Breast epithelium (tissue), 4 donors: Measurements from ENCODE around the gene TRIM37. TPM values are rescaled to one million over a fixed set of nuclear protein-coding genes. Genes with fewer than 3 reads are reported as not detected.
A peak's percentile ranks its signal among the peaks of the same experiment; 100 is the strongest.
"Not testable (repeated sequence)": the region's sequence is repeated elsewhere in the genome, so short reads cannot be mapped to it uniquely, and the experiment has no call there.

Experiments used
- DNase-seq, 2 donors: peaks; one replicate each; pipeline ENCODE4 v3.0.0-alpha.2; 2019; ENCODE audit warnings: low spot score in 2 of 2
- H3K27ac ChIP-seq, 2 donors: fragments of 200-600 bp; sonication (generic) in 1 of 2; one replicate each; pipeline ENCODE4 v1.5.1; 2016 to 2019; ENCODE audit warnings: mild to moderate bottlenecking in 1 of 2
- H3K27me3 ChIP-seq, 2 donors: fragments of 200-600 bp; sonication (generic) in 1 of 2; one replicate each; pipeline versions ENCODE4 v1.5.1 to v1.6.0; 2017 to 2019; ENCODE audit warnings: control low read depth in 1 of 2, mild to moderate bottlenecking in 1 of 2
- H3K36me3 ChIP-seq: fragments of 200-600 bp; one replicate; pipeline ENCODE4 v1.5.1; 2019
- H3K4me1 ChIP-seq, 2 donors: fragments of 200-600 bp; sonication (generic); one replicate each; pipeline ENCODE4 v1.5.1; 2016 to 2019; ENCODE audit warnings: control low read depth in 1 of 2
- H3K4me3 ChIP-seq, 3 donors: fragments of 200-600 bp; sonication (generic); 1 replicate in 2 of 3; 2 replicates in 1 of 3; pipeline ENCODE4 v1.5.1; 2016 to 2019; ENCODE audit warnings: mild to moderate bottlenecking in 3 of 3, moderate library complexity in 2 of 3
- H3K9me3 ChIP-seq, 2 donors: fragments of 200-600 bp; sonication (generic) in 1 of 2; one replicate each; pipeline ENCODE4 v1.5.1; 2016 to 2019; ENCODE audit warnings: control low read depth in 1 of 2
- POLR2A ChIP-seq: fragments of 450-650 bp; IDR thresholded peaks from one replicate; pipeline ENCODE4 v1.6.1; 2016; ENCODE audit warnings: antibody characterized with exemption, mild to moderate bottlenecking, moderate library complexity
- POLR2AphosphoS5 ChIP-seq, 3 donors: sonication (generic); formaldehyde crosslinking; IDR thresholded peaks; one replicate each; pipeline ENCODE4 v1.6.1; 2017; ENCODE audit warnings: antibody characterized with exemption in 3 of 3
- intact Hi-C: fragments of 100-400 bp; cut with DNase I; formaldehyde crosslinking; loops from one replicate; pipeline ENCODE4 v1.15.1; 2023; ENCODE audit warnings: low total_unique reads
- total RNA-seq, 3 donors: library from RNA; depleted of rRNA; stranded (reverse); fragments of >200 nt; gene quantifications; one replicate each; pipeline ENCODE4 v1.1.0, GENCODE V29; 2016
- TF ChIP-seq, protein P1 (sequence below), 3 donors: fragments of 450-650 bp; IDR thresholded peaks; one replicate each; pipeline ENCODE4 v1.5.1; 2016 to 2017; ENCODE audit warnings: antibody characterized with exemption in 3 of 3, mild to moderate bottlenecking in 3 of 3, moderate library complexity in 3 of 3

TRIM37 gene
- total RNA-seq, 3 donors from 2014 or later = 18.7 to 24.6 (median 20.9) TPM

DNA sequence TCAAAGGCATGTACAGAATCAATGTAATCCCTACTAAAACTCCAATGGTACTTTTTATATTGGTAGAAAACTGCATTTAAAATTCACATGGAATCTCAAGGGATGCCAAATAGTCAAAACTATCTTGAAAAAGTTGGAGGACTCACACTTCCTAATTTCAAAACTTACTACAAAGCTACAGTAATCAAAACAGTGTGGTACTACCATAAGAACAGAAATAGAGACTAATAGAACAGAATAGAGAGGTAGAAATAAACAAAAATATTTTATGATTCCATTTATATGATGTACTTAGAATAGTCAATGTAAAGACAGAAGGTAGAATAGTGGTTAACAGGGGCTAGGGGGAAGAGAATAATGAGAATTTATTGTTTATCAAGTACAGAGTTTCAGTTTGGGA is 8.8 kb downstream of the TRIM37 start:
- no peaks in the 10 kb centered on the region for H3K36me3 ChIP-seq
- H3K27me3 ChIP-seq = no peaks in the 10 kb centered on the region
- no peak overlapping the region for H3K27ac ChIP-seq
- no peaks in the 10 kb centered on the region for H3K4me1 ChIP-seq
- no peak for DNase-seq
- TF ChIP-seq, protein P1, sequence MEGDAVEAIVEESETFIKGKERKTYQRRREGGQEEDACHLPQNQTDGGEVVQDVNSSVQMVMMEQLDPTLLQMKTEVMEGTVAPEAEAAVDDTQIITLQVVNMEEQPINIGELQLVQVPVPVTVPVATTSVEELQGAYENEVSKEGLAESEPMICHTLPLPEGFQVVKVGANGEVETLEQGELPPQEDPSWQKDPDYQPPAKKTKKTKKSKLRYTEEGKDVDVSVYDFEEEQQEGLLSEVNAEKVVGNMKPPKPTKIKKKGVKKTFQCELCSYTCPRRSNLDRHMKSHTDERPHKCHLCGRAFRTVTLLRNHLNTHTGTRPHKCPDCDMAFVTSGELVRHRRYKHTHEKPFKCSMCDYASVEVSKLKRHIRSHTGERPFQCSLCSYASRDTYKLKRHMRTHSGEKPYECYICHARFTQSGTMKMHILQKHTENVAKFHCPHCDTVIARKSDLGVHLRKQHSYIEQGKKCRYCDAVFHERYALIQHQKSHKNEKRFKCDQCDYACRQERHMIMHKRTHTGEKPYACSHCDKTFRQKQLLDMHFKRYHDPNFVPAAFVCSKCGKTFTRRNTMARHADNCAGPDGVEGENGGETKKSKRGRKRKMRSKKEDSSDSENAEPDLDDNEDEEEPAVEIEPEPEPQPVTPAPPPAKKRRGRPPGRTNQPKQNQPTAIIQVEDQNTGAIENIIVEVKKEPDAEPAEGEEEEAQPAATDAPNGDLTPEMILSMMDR (IDR thresholded peaks at IDR 0.05) = no peak
- TF ChIP-seq POLR2AphosphoS5 (IDR thresholded peaks at IDR 0.05) = no peak
- TF ChIP-seq POLR2A = no peak
- H3K9me3 ChIP-seq = no peaks in the 10 kb centered on the region
- intact Hi-C loops = no loop called here
- no peak overlapping the region for H3K4me3 ChIP-seq

GRCh38 chr17:59094861-59095530 is 11.7 kb downstream of the TRIM37 start:
- no peaks in the 10 kb centered on the region for H3K9me3 ChIP-seq
- intact Hi-C loops = no loop called here
- no peaks in the 10 kb centered on the region for H3K36me3 ChIP-seq
- H3K4me3 ChIP-seq = no peak overlapping the region
- TF ChIP-seq, protein P1 (IDR thresholded peaks at IDR 0.05) = no peak
- TF ChIP-seq POLR2AphosphoS5 (IDR thresholded peaks at IDR 0.05) = no peak
- no peaks in the 10 kb centered on the region for H3K27me3 ChIP-seq
- DNase-seq = no peak
- no peaks in the 10 kb centered on the region for H3K4me1 ChIP-seq
- no peak overlapping the region for H3K27ac ChIP-seq

GRCh38 chr17:59093702-59094231 is 12.9 kb downstream of the TRIM37 start:
- TF ChIP-seq, protein P1 (IDR thresholded peaks at IDR 0.05) = no peak
- TF ChIP-seq POLR2AphosphoS5 (IDR thresholded peaks at IDR 0.05) = no peak
- TF ChIP-seq POLR2A = no peak

GRCh38 chr17:59093145-59093701 is 13.5 kb downstream of the TRIM37 start:
- H3K9me3 ChIP-seq = no peaks in the 10 kb centered on the region
- intact Hi-C loops = no loop called here
- no peak overlapping the region for H3K4me3 ChIP-seq
- no peaks in the 10 kb centered on the region for H3K4me1 ChIP-seq
- TF ChIP-seq POLR2AphosphoS5 (IDR thresholded peaks at IDR 0.05) = no peak
- TF ChIP-seq POLR2A = no peak
- TF ChIP-seq, protein P1 (IDR thresholded peaks at IDR 0.05) = no peak
- no peaks in the 10 kb centered on the region for H3K36me3 ChIP-seq
- no peaks in the 10 kb centered on the region for H3K27me3 ChIP-seq
- DNase-seq = no peak
- no peak overlapping the region for H3K27ac ChIP-seq

More at GRCh38 chr17:59093702-59094231, 12.9 kb downstream of the TRIM37 start:
- Histone ChIP-seq H3K4me3 (no peak overlapping the region), H3K9me3 (no peaks in the 10 kb centered on the region), H3K36me3 (no peaks in the 10 kb centered on the region), H3K27ac (peak overlapping the region; percentile 15 to 39), H3K27me3 (no peaks in the 10 kb centered on the region), H3K4me1 (no peaks in the 10 kb centered on the region)
- DNase-seq = no peak
- intact Hi-C loops = no loop called here

GRCh38 chr17:59090593-59090992 is 16.1 kb downstream of the TRIM37 start:
- H3K4me3 ChIP-seq, H3K4me1 ChIP-seq, intact Hi-C loops, H3K27me3 ChIP-seq, H3K27ac ChIP-seq, H3K9me3 ChIP-seq, DNase-seq, H3K36me3 ChIP-seq: not testable (repeated sequence)
